Keratinocyte (primary cell): ENCODE results near the gene MAGI1. TPM values are rescaled to one million over a fixed set of nuclear protein-coding genes. Genes with fewer than 3 reads are reported as not detected.

Experiments used
- DNase-seq: peaks from one replicate; pipeline ENCODE4 v3.0.0-alpha.2; 2011; ENCODE audit warnings: low read depth, missing footprints, low spot score
- FAIRE-seq: peaks from 2 replicates; lab custom pipeline; 2011; peaks lifted over from hg19 to GRCh38; lab: Jason Lieb, UNC
- H2AFZ ChIP-seq: 2 replicates; pipeline ENCODE4 v1.6.0; 2012; ENCODE audit warnings: low read length, control low read depth, inconsistent platforms; ENCODE audit not compliant: control insufficient read depth
- H3K27ac ChIP-seq: 2 replicates; pipeline ENCODE4 v1.5.1; 2011; ENCODE audit warnings: low read length; ENCODE audit not compliant: control insufficient read depth, insufficient read depth
- H3K27me3 ChIP-seq: 3 replicates; pipeline ENCODE4 v1.6.0; 2011; ENCODE audit warnings: low read length; ENCODE audit not compliant: control insufficient read depth, insufficient read depth; ENCODE audit errors: extremely low read depth
- H3K36me3 ChIP-seq, 2 experiments: 2 replicates in 1 of 2; 3 replicates in 1 of 2; pipeline ENCODE4 v1.5.1; 2011; ENCODE audit warnings: low read length in 2 of 2, mild to moderate bottlenecking in 1 of 2; ENCODE audit not compliant: control insufficient read depth in 2 of 2, insufficient read depth in 2 of 2; ENCODE audit errors: extremely low read depth in 1 of 2
- H3K4me1 ChIP-seq: 3 replicates; pipeline ENCODE4 v1.5.1; 2011; ENCODE audit warnings: low read length; ENCODE audit not compliant: control insufficient read depth, insufficient read depth; ENCODE audit errors: extremely low read depth
- H3K4me2 ChIP-seq: 3 replicates; pipeline ENCODE4 v1.6.0; 2011; ENCODE audit warnings: low read depth, low read length; ENCODE audit not compliant: control insufficient read depth, insufficient read depth; ENCODE audit errors: extremely low read depth
- H3K4me3 ChIP-seq, 3 experiments: fragments of 200-600 bp in 1 of 3; sonication (generic) in 1 of 3; 2 replicates in 2 of 3; 3 replicates in 1 of 3; pipeline ENCODE4 v1.5.1; 2011 to 2016; ENCODE audit warnings: low read length in 3 of 3, mild to moderate bottlenecking in 3 of 3, control low read depth in 2 of 3, inconsistent platforms in 1 of 3, low read depth in 1 of 3, mixed read lengths in 1 of 3, mixed run types in 1 of 3, moderate library complexity in 1 of 3; ENCODE audit not compliant: control insufficient read depth in 2 of 3, insufficient read depth in 2 of 3; ENCODE audit errors: extremely low read depth in 1 of 3
- H3K79me2 ChIP-seq: 2 replicates; pipeline ENCODE4 v1.6.0; 2012; ENCODE audit warnings: low read length; ENCODE audit not compliant: control insufficient read depth, insufficient read depth
- H3K9ac ChIP-seq: 3 replicates; pipeline ENCODE4 v1.6.0; 2011; ENCODE audit warnings: low read length; ENCODE audit not compliant: control insufficient read depth, insufficient read depth; ENCODE audit errors: extremely low read depth
- H3K9me1 ChIP-seq: 3 replicates; pipeline ENCODE4 v1.6.0; 2011; ENCODE audit warnings: low read length; ENCODE audit not compliant: control insufficient read depth, insufficient read depth; ENCODE audit errors: extremely low read depth
- H3K9me3 ChIP-seq: 2 replicates; pipeline ENCODE4 v1.5.1; 2012; ENCODE audit warnings: low read depth, low read length; ENCODE audit not compliant: control insufficient read depth
- H4K20me1 ChIP-seq: 3 replicates; pipeline ENCODE4 v1.6.0; 2011; ENCODE audit warnings: low read length; ENCODE audit not compliant: control insufficient read depth, insufficient read depth; ENCODE audit errors: extremely low read depth
- CTCF ChIP-seq, 3 experiments: IDR thresholded peaks in 1 of 3; conservative IDR thresholded peaks in 1 of 3; optimal IDR thresholded peaks in 1 of 3; 2 replicates in 2 of 3; 3 replicates in 1 of 3; pipeline versions ENCODE3 to v1.5.1; 2011; ENCODE audit warnings: low read length in 3 of 3, mild to moderate bottlenecking in 3 of 3, moderate library complexity in 2 of 3, control low read depth in 1 of 3, inconsistent platforms in 1 of 3; ENCODE audit not compliant: insufficient read depth in 2 of 3; ENCODE audit errors: extremely low read depth in 1 of 3
- EZH2 ChIP-seq: IDR thresholded peaks from one replicate; pipeline ENCODE4 v1.6.1; 2012; ENCODE audit warnings: inconsistent platforms, mild to moderate bottlenecking, low read length, moderate library complexity
- dilution Hi-C: fragments of 300-500 bp; cut with MboI; formaldehyde crosslinking; loops from one replicate; pipeline ENCODE4 v1.7.0; 2020; ENCODE audit warnings: low sequenced_read_pairs; ENCODE audit not compliant: extremely low pct_ligation_motif_present
- polyA plus RNA-seq, 5 experiments: library from polyadenylated mRNA; depleted of rRNA in 3 of 5; stranded (reverse) in 3 of 5; stranded (forward) in 1 of 5; unstranded in 1 of 5; fragments of >200 nt; gene quantifications; 1 replicate in 1 of 5; 2 replicates in 3 of 5; 3 replicates in 1 of 5; pipeline versions ENCODE4 v1.2.1 to v1.2.3, GENCODE V29; 2011 to 2012; ENCODE audit warnings: missing spikeins in 2 of 5, low read depth in 1 of 5, low replicate concordance in 1 of 5

The MAGI1 gene
- polyA plus RNA-seq, 1 donor (not counting 4 experiments of a cell fraction or from before 2014, with no cell fraction given): 10.9 TPM

- Histone ChIP-seq H4K20me1 (no peaks in the 10 kb centered on the region), H3K9me3 (no peaks in the 10 kb centered on the region), H3K4me2 (no peak overlapping the region), H2AFZ (no peak overlapping the region), H3K36me3 (no peaks in the 10 kb centered on the region), H3K9ac (no peak overlapping the region), H3K79me2 (no peaks in the 10 kb centered on the region), H3K4me3 (no peak overlapping the region), H3K4me1 (no peaks in the 10 kb centered on the region), H3K27ac (no peak overlapping the region), H3K27me3 (no peaks in the 10 kb centered on the region), H3K9me1 (no peaks in the 10 kb centered on the region)
- DNase-seq: no peak
- TF ChIP-seq CTCF (optimal IDR thresholded peaks at IDR 0.05 in 1 of 3, IDR thresholded peaks at IDR 0.05 in 1 of 3, conservative IDR thresholded peaks at IDR 0.05 in 1 of 3; ENCODE audit: extremely low read depth in 1 of 3, insufficient read depth in 2 of 3, low read length in 3 of 3): no peak
- TF ChIP-seq EZH2: no peak
- no peak for FAIRE-seq
- dilution Hi-C loops: no loop called here
Observed at GRCh38 chr3:66076861-66077470, 38.2 kb upstream of the MAGI1 start.

- no peak for TF ChIP-seq EZH2
- no peak for TF ChIP-seq CTCF (optimal IDR thresholded peaks at IDR 0.05 in 1 of 3, IDR thresholded peaks at IDR 0.05 in 1 of 3, conservative IDR thresholded peaks at IDR 0.05 in 1 of 3; ENCODE audit: extremely low read depth in 1 of 3, insufficient read depth in 2 of 3, low read length in 3 of 3)
- no peak overlapping the region for H2AFZ ChIP-seq
- H3K36me3 ChIP-seq: no peaks in the 10 kb centered on the region
- H3K4me1 ChIP-seq: no peaks in the 10 kb centered on the region
- H4K20me1 ChIP-seq: no peaks in the 10 kb centered on the region
- H3K79me2 ChIP-seq: no peaks in the 10 kb centered on the region
- no peaks in the 10 kb centered on the region for H3K9me1 ChIP-seq
- no peak overlapping the region for H3K27ac ChIP-seq
- dilution Hi-C loops: no loop called here
- H3K4me3 ChIP-seq: no peak overlapping the region
- no peaks in the 10 kb centered on the region for H3K9me3 ChIP-seq
- H3K4me2 ChIP-seq: no peak overlapping the region
- H3K27me3 ChIP-seq: no peaks in the 10 kb centered on the region
- H3K9ac ChIP-seq: no peak overlapping the region
- FAIRE-seq (no peak), DNase-seq (no peak)
Observed at GRCh38 chr3:66075281-66075680, 36.6 kb upstream of the MAGI1 start.
